ENCODE data around the gene XPR1.

XPR1 gene

DNA sequence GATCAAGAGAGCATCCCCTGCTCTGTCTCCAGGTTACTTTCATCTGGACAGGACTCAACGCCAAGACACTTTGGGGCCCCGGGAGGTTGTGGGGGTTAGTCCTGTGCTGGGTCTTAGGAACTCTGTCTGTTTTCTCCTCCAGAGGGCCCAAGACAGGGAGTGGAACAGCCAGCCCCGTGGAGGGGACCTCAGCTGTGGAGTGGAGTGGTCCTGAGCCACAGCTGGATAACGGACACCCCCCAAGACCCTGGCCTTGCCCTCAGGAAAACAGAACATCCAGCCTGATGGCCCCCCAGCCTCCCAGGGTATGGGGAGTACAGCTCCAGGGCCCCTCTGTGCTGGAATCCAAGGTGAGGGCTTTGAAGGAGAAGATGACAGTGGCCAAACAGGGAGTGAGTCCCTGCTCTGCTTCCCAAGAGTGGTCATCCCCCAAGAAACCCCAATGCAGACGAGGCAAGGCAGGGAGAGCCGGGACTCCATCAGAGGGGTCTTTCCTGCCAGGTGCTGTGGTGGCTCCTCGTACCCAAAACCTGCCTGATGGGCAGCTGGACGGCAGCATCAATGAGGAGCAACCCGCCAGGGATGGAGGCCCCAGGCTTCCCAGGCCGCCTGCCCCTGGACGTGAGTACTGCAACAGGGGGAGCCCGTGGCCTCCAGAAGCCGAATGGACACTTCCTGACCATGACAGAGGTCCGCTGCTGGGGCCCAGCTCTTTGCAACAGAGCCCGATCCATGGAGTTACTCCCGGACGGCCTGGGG lies 284.4 kb downstream of the XPR1 start:
- TF ChIP-seq, protein P1, sequence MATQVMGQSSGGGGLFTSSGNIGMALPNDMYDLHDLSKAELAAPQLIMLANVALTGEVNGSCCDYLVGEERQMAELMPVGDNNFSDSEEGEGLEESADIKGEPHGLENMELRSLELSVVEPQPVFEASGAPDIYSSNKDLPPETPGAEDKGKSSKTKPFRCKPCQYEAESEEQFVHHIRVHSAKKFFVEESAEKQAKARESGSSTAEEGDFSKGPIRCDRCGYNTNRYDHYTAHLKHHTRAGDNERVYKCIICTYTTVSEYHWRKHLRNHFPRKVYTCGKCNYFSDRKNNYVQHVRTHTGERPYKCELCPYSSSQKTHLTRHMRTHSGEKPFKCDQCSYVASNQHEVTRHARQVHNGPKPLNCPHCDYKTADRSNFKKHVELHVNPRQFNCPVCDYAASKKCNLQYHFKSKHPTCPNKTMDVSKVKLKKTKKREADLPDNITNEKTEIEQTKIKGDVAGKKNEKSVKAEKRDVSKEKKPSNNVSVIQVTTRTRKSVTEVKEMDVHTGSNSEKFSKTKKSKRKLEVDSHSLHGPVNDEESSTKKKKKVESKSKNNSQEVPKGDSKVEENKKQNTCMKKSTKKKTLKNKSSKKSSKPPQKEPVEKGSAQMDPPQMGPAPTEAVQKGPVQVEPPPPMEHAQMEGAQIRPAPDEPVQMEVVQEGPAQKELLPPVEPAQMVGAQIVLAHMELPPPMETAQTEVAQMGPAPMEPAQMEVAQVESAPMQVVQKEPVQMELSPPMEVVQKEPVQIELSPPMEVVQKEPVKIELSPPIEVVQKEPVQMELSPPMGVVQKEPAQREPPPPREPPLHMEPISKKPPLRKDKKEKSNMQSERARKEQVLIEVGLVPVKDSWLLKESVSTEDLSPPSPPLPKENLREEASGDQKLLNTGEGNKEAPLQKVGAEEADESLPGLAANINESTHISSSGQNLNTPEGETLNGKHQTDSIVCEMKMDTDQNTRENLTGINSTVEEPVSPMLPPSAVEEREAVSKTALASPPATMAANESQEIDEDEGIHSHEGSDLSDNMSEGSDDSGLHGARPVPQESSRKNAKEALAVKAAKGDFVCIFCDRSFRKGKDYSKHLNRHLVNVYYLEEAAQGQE (IDR thresholded peaks at IDR 0.05; ENCODE audit: low read depth): no peak
- TF ChIP-seq TCF12 (IDR thresholded peaks at IDR 0.05; ENCODE audit: low read depth) (no peak), TEAD4 (IDR thresholded peaks at IDR 0.05) (no peak), RAD21 (IDR thresholded peaks at IDR 0.05; ENCODE audit: low read depth) (no peak), FOXM1 (IDR thresholded peaks at IDR 0.05; ENCODE audit: borderline replicate concordance, low read depth) (no peak), YY1 (IDR thresholded peaks at IDR 0.05; ENCODE audit: low read depth) (no peak), ZBTB7A (IDR thresholded peaks at IDR 0.05; ENCODE audit: low read depth) (no peak), EP300 (IDR thresholded peaks at IDR 0.05; ENCODE audit: borderline replicate concordance) (no peak), EGR1 (IDR thresholded peaks at IDR 0.05) (no peak), TAF1 (IDR thresholded peaks at IDR 0.05; ENCODE audit: low read depth) (no peak), NFIC (IDR thresholded peaks at IDR 0.05) (no peak), CEBPB (IDR thresholded peaks at IDR 0.05) (no peak)
- TF ChIP-seq, protein P2, sequence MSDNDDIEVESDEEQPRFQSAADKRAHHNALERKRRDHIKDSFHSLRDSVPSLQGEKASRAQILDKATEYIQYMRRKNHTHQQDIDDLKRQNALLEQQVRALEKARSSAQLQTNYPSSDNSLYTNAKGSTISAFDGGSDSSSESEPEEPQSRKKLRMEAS (IDR thresholded peaks at IDR 0.05): no peak
- TF ChIP-seq, protein P3, sequence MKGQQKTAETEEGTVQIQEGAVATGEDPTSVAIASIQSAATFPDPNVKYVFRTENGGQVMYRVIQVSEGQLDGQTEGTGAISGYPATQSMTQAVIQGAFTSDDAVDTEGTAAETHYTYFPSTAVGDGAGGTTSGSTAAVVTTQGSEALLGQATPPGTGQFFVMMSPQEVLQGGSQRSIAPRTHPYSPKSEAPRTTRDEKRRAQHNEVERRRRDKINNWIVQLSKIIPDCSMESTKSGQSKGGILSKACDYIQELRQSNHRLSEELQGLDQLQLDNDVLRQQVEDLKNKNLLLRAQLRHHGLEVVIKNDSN (IDR thresholded peaks at IDR 0.05): no peak

DNA sequence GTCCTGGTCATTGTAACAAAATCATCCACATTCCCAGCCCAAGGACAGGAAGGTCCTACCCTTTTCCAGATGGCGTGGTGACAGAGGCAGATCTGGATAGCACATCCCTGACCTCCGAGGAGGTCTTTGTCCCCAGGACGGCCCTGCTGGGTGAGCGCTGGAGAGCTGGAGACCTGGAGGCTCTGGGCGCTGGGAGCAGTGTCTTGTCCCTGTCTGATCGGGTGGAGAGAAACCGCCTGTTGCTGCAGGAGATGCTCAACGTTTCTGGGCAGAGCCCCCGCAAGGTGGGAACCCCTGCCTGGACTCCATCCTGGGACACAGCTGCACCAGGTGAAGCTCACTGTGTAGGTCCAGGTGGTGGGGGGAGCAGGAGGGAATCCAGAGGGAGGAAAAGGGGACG lies 284.9 kb downstream of the XPR1 start:
- TF ChIP-seq CREB1 (IDR thresholded peaks at IDR 0.05; ENCODE audit: low read depth): no peak
- no peak for TF ChIP-seq YY1 (IDR thresholded peaks at IDR 0.05; ENCODE audit: low read depth)
- no peak for TF ChIP-seq ZBTB7A (IDR thresholded peaks at IDR 0.05; ENCODE audit: low read depth)
- TF ChIP-seq, protein P2 (IDR thresholded peaks at IDR 0.05): no peak
- TF ChIP-seq TEAD4 (IDR thresholded peaks at IDR 0.05): no peak
- no peak for TF ChIP-seq EGR1 (IDR thresholded peaks at IDR 0.05)
- no peak for TF ChIP-seq CEBPB (IDR thresholded peaks at IDR 0.05)
- no peak for TF ChIP-seq TCF12 (IDR thresholded peaks at IDR 0.05; ENCODE audit: low read depth)

DNA sequence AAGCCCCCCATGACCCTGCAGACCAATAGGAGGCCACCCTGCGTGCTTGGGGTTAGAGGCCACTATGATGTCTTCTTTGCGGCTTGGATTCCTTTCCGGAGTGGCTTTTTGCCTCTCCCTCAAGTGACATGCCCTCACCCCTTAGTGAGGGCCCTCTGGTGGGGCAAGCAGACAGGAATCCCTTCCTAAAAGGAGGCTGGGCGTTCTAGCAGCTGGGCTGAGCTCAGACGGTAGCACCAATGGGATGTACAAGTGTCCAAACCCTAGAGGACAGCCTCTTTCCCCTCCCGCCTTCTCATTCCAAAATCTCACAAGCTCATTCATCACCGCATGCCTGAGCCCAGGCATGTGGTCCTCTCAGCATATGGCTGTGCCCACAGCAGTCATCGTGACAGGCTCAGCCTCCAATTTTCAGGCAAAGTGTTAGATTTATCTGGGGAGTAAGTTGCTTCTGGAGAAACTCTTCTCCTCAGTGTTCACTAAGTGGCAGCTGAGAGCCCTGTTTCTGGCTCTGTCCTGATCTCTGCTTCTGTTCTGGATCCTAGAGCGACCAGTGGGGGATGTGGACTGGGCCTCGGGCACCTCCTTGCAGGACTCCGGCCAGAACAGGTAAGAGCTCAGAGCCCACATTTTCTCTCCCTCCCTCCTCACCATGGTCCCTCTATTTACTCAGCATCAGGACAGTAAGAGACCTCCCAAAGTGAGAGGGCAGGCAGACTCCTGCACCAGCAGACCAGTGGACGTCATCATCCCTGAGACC lies 285.7 kb downstream of the XPR1 start:
- TF ChIP-seq, protein P2 (IDR thresholded peaks at IDR 0.05): no peak
- TF ChIP-seq CEBPB (IDR thresholded peaks at IDR 0.05) (no peak), TCF12 (IDR thresholded peaks at IDR 0.05; ENCODE audit: low read depth) (no peak), NFIC (IDR thresholded peaks at IDR 0.05) (no peak), TEAD4 (IDR thresholded peaks at IDR 0.05) (no peak), FOXM1 (IDR thresholded peaks at IDR 0.05; ENCODE audit: borderline replicate concordance, low read depth) (no peak), YY1 (IDR thresholded peaks at IDR 0.05; ENCODE audit: low read depth) (no peak), CREB1 (IDR thresholded peaks at IDR 0.05; ENCODE audit: low read depth) (no peak), EGR1 (IDR thresholded peaks at IDR 0.05) (no peak), EP300 (IDR thresholded peaks at IDR 0.05; ENCODE audit: borderline replicate concordance) (no peak), RAD21 (IDR thresholded peaks at IDR 0.05; ENCODE audit: low read depth) (no peak; the same call in 1 of the 2 replicates), TAF1 (IDR thresholded peaks at IDR 0.05; ENCODE audit: low read depth) (no peak), ZBTB7A (IDR thresholded peaks at IDR 0.05; ENCODE audit: low read depth) (no peak)
- TF ChIP-seq, protein P3 (IDR thresholded peaks at IDR 0.05): no peak
- TF ChIP-seq, protein P1 (IDR thresholded peaks at IDR 0.05; ENCODE audit: low read depth): no peak

DNA sequence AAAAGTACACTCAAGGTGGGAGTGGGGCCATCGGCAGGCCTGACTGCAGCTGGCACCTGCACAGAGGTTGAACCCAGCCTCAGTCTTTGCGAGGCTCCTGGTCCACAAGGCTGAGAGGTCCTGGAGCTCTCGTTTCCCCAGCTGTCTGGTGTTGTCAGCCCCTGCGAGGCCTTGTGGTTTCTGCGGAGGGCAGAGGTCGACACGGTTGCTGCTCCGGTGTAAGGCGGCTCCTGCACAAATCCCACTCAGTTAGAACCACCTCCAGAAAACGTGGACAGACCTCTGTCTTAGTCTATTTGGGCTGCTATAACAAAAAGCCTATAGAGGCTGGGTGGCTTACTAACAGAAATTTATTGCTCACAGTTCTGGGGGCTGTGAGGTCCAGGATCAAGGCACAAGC lies 286.7 kb downstream of the XPR1 start:
- TF ChIP-seq CREB1 (IDR thresholded peaks at IDR 0.05; ENCODE audit: low read depth): no peak
- TF ChIP-seq, protein P2 (IDR thresholded peaks at IDR 0.05): no peak
- no peak for TF ChIP-seq TEAD4 (IDR thresholded peaks at IDR 0.05)

DNA sequence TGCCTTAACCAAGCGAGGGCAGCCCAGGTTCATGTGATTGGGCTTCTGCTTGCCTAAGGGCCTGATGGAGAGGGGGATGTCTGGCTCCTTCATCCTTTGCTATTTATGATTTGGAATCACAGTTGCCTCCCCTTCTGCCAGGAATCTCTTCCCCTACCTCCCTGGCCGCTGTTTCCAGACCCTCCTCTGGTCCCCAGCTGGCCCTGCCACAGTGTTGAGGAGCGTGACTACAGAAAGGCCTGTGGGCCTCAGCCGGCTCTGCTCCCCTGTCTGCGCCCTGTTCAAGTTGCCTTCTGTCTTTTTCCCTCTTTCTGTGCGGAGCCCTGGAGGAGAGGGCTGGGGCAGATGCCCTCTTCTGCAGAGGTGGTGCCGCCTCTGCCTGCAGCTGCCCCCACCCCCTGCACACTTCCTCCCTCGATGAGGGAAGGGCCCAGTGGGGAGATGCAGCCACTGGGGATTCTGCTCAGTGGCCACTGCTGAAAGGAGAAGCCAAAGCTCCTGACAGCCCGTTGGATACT lies 287.4 kb downstream of the XPR1 start:
- TF ChIP-seq TAF1 (IDR thresholded peaks at IDR 0.05; ENCODE audit: low read depth) (no peak), ZBTB7A (IDR thresholded peaks at IDR 0.05; ENCODE audit: low read depth) (no peak), NFIC (IDR thresholded peaks at IDR 0.05) (no peak), CEBPB (IDR thresholded peaks at IDR 0.05) (no peak), TEAD4 (IDR thresholded peaks at IDR 0.05) (no peak), FOXM1 (IDR thresholded peaks at IDR 0.05; ENCODE audit: borderline replicate concordance, low read depth) (no peak), CREB1 (IDR thresholded peaks at IDR 0.05; ENCODE audit: low read depth) (no peak), YY1 (IDR thresholded peaks at IDR 0.05; ENCODE audit: low read depth) (no peak), EP300 (IDR thresholded peaks at IDR 0.05; ENCODE audit: borderline replicate concordance) (no peak), TCF12 (IDR thresholded peaks at IDR 0.05; ENCODE audit: low read depth) (no peak), RAD21 (IDR thresholded peaks at IDR 0.05; ENCODE audit: low read depth) (no peak), EGR1 (IDR thresholded peaks at IDR 0.05) (no peak)
- TF ChIP-seq, protein P1 (IDR thresholded peaks at IDR 0.05; ENCODE audit: low read depth): no peak
- TF ChIP-seq, protein P3 (IDR thresholded peaks at IDR 0.05): no peak
- TF ChIP-seq, protein P2 (IDR thresholded peaks at IDR 0.05): no peak

Measured in Ishikawa (cell line).